HepG2 (cell line): Measurements from ENCODE around the gene MN1. TPM values are rescaled to one million over a fixed set of nuclear protein-coding genes. Genes with fewer than 3 reads are reported as not detected.

Experiments used
- ATAC-seq: fragments of 200-7000 bp; cut with Tn5 transposase; 3 replicates; pipeline ENCODE4 v1.9.1; 2020; ENCODE audit warnings: mild to moderate bottlenecking, moderate library complexity
- BruUV-seq: library from RNA; stranded (reverse); fragments of 400-500 nt; replicated peaks from 2 replicates; lab custom pipeline; 2021; lab: Mats Ljungman, UMichigan
- CTCF ChIA-PET: fragments of 300-600 bp; formaldehyde crosslinking; extraction: SDS; loops from one replicate; lab custom pipeline; 2021; ENCODE audit warnings: low total read pairs, inconsistent platforms, low intra/inter-chr PET ratio; lab: Yijun Ruan, JAX
- POLR2A ChIA-PET: fragments of 350-600 bp; sonication (Branson Sonifier 250); formaldehyde crosslinking; loops from one replicate; lab custom pipeline; 2020; ENCODE audit warnings: antibody characterized with exemption, inconsistent platforms; lab: Yijun Ruan, JAX
- DNase-seq: peaks from one replicate; pipeline ENCODE4 v3.0.0-alpha.2; 2015; ENCODE audit warnings: low spot score
- FAIRE-seq: peaks from 3 replicates; lab custom pipeline; 2011; peaks lifted over from hg19 to GRCh38; lab: Jason Lieb, UNC
- H2AFZ ChIP-seq: one replicate; pipeline ENCODE4 v1.6.1; 2011; ENCODE audit warnings: low read length, inconsistent platforms
- H3K27ac ChIP-seq: fragments of 300-600 bp; 3 replicates; pipeline ENCODE4 v1.8.0; 2011; ENCODE audit warnings: mixed run types, mild to moderate bottlenecking, mixed read lengths, low read length, inconsistent platforms; ENCODE audit not compliant: insufficient read depth; ENCODE audit errors: extremely low read length
- H3K27me3 ChIP-seq, 2 experiments: fragments of 200-600 bp in 1 of 2; 2 replicates in 1 of 2; 3 replicates in 1 of 2; pipeline versions ENCODE4 v1.6.0 to v1.8.0; 2011; ENCODE audit warnings: low read length in 2 of 2, mild to moderate bottlenecking in 2 of 2, moderate library complexity in 2 of 2, inconsistent platforms in 1 of 2; ENCODE audit not compliant: insufficient read depth in 2 of 2, control insufficient read depth in 1 of 2
- H3K36me3 ChIP-seq, 2 experiments: fragments of 200-600 bp in 1 of 2; replicated peaks in 1 of 2; 2 replicates in 1 of 2; 3 replicates in 1 of 2; pipeline versions ENCODE4 v1.5.1 to v1.8.0; 2011; ENCODE audit warnings: low read length in 2 of 2, inconsistent platforms in 1 of 2; ENCODE audit not compliant: insufficient read depth in 2 of 2, control insufficient read depth in 1 of 2
- H3K4me1 ChIP-seq: 2 replicates; pipeline ENCODE4 v1.5.1; 2012; ENCODE audit warnings: low read length, inconsistent platforms; ENCODE audit not compliant: insufficient read depth
- H3K4me2 ChIP-seq: 2 replicates; pipeline ENCODE4 v1.6.0; 2011; ENCODE audit warnings: low read depth, low read length, inconsistent platforms
- H3K4me3 ChIP-seq, 3 experiments: fragments of 200-600 bp in 1 of 3; sonication (generic), shearing (Covaris generic) in 1 of 3; replicated peaks in 1 of 3; 2 replicates each; pipeline ENCODE4 v1.5.1; 2011 to 2016; ENCODE audit warnings: low read length in 3 of 3, inconsistent platforms in 2 of 3, low read depth in 2 of 3, mild to moderate bottlenecking in 2 of 3, control low read depth in 1 of 3, mixed read lengths in 1 of 3; ENCODE audit not compliant: insufficient read depth in 1 of 3
- H3K79me2 ChIP-seq: one replicate; pipeline ENCODE4 v1.6.1; 2011; ENCODE audit warnings: low read length, inconsistent platforms; ENCODE audit not compliant: insufficient read depth
- H3K9ac ChIP-seq: 2 replicates; pipeline ENCODE4 v1.6.0; 2011; ENCODE audit warnings: mild to moderate bottlenecking, low read depth, low read length, inconsistent platforms; ENCODE audit not compliant: insufficient read depth
- H3K9me3 ChIP-seq: 2 replicates; pipeline ENCODE4 v1.5.1; 2012; ENCODE audit warnings: mild to moderate bottlenecking, low read length
- H4K20me1 ChIP-seq: 2 replicates; pipeline ENCODE4 v1.6.0; 2011; ENCODE audit warnings: inconsistent platforms, mild to moderate bottlenecking, low read length, moderate library complexity; ENCODE audit not compliant: insufficient read depth
- ARID3A ChIP-seq: IDR thresholded peaks from 2 replicates; pipeline ENCODE4 v1.6.1; 2012; ENCODE audit warnings: low read depth, low read length, improper control_type of control experiment
- BCL6 ChIP-seq: IDR thresholded peaks from 2 replicates; pipeline ENCODE4 v1.6.1; 2016; ENCODE audit warnings: missing genetic modification reagents, missing compliant biosample characterization
- CBX1 ChIP-seq: IDR thresholded peaks from one replicate; pipeline ENCODE4 v1.6.1; 2016; ENCODE audit warnings: antibody characterized with exemption, low read depth
- DNMT1 ChIP-seq: sonication (generic); formaldehyde crosslinking; IDR thresholded peaks from 2 replicates; pipeline ENCODE4 v1.5.1; 2020; ENCODE audit warnings: mild to moderate bottlenecking, missing genetic modification reagents
- FOXK1 ChIP-seq: sonication (generic); formaldehyde crosslinking; IDR thresholded peaks from 2 replicates; pipeline ENCODE4 v1.4.0; 2020; ENCODE audit warnings: low read depth, missing genetic modification reagents, borderline replicate concordance
- HOMEZ ChIP-seq: IDR thresholded peaks from 2 replicates; pipeline ENCODE4 v1.6.1; 2016; ENCODE audit warnings: low read depth
- MAZ ChIP-seq, 2 experiments: sonication (generic) in 1 of 2; formaldehyde crosslinking in 1 of 2; IDR thresholded peaks; 2 replicates each; pipeline versions ENCODE4 v1.5.0 to v1.6.1; 2012 to 2020; ENCODE audit warnings: low read depth in 2 of 2, mild to moderate bottlenecking in 2 of 2, borderline replicate concordance in 1 of 2, improper control_type of control experiment in 1 of 2, low read length in 1 of 2, missing genetic modification reagents in 1 of 2, moderate library complexity in 1 of 2
- SOX13 ChIP-seq, 3 experiments: fragments of 450-650 bp in 1 of 3; sonication (generic) in 1 of 3; formaldehyde crosslinking in 1 of 3; IDR thresholded peaks in 2 of 3; conservative IDR thresholded peaks in 1 of 3; 2 replicates each; pipeline versions ENCODE4 v1.5.0 to v1.6.1; 2016 to 2020; ENCODE audit warnings: antibody characterized with exemption in 1 of 3, mild to moderate bottlenecking in 1 of 3, missing compliant biosample characterization in 1 of 3, missing genetic modification reagents in 1 of 3, moderate library complexity in 1 of 3
- TOE1 ChIP-seq: sonication (generic); formaldehyde crosslinking; IDR thresholded peaks from 2 replicates; pipeline ENCODE4 v1.4.0; 2020; ENCODE audit warnings: mild to moderate bottlenecking, missing genetic modification reagents
- USF2 ChIP-seq, 2 experiments: sonication (generic) in 1 of 2; formaldehyde crosslinking in 1 of 2; IDR thresholded peaks; 2 replicates each; pipeline versions ENCODE4 v1.5.1 to v1.6.1; 2011 to 2020; ENCODE audit warnings: borderline replicate concordance in 1 of 2, low read depth in 1 of 2, low read length in 1 of 2, mild to moderate bottlenecking in 1 of 2, missing genetic modification reagents in 1 of 2, moderate library complexity in 1 of 2
- ZNF546 ChIP-seq: sonication (generic); formaldehyde crosslinking; conservative IDR thresholded peaks from 2 replicates; pipeline ENCODE4 v1.8.1; 2023; ENCODE audit warnings: mild to moderate bottlenecking, missing genetic modification reagents
- WGBS: methylation state at CpG from one replicate; pipeline ENCODE4 v1.1.6; 2017; ENCODE audit warnings: low lambda C conversion rate; 5-methylcytosine and 5-hydroxymethylcytosine counted together
- in situ Hi-C: cut with HindIII; loops from 2 replicates; pipeline ENCODE4 v1.10.0; 2017; ENCODE audit warnings: low pct_unique_long_range_greater_than_20kb; ENCODE audit not compliant: extremely low pct_ligation_motif_present
- intact Hi-C: fragments of 100-400 bp; cut with micrococcal nuclease; formaldehyde crosslinking; loops from one replicate; pipeline ENCODE4 v1.10.0; 2022; ENCODE audit not compliant: unreplicated experiment
- polyA plus RNA-seq, 8 experiments: library from polyadenylated mRNA; depleted of rRNA in 3 of 8; stranded (reverse) in 7 of 8; unstranded in 1 of 8; fragments of >200 nt; fragmentation: Illumina TruSeq in 4 of 8; extraction: Trizol in 4 of 8; gene quantifications; 2 replicates each; pipeline versions ENCODE4 v1.2.1 to v1.2.3, GENCODE V29; 2011 to 2016; ENCODE audit warnings: low read depth in 4 of 8, missing spikeins in 1 of 8, mixed read lengths in 1 of 8; ENCODE audit not compliant: insufficient read depth in 1 of 8
- total RNA-seq, 5 experiments: library from RNA; depleted of rRNA; stranded (reverse); fragments of >200 nt; fragmentation: Illumina TruSeq; extraction: Trizol; gene quantifications; 2 replicates each; pipeline ENCODE4 v1.2.3, GENCODE V29; 2016; ENCODE audit warnings: low read depth in 1 of 5

The MN1 gene
- total and polyA plus RNA-seq, 2 of the 13 experiments (the other 11 are each of a cell fraction or from before 2014, with no cell fraction given), result 0.01 TPM; not detected in 1

- TF ChIP-seq ARID3A (no peak), HOMEZ (CRISPR knock-in tag) (no peak), ZNF546 (CRISPR knock-in tag) (no peak), CBX1 (no peak), DNMT1 (CRISPR knock-in tag) (no peak), USF2 (IDR thresholded peaks at IDR 0.05; ENCODE audit: low read depth, low read length) (no peak), USF2 (CRISPR knock-in tag; IDR thresholded peaks at IDR 0.05; ENCODE audit: borderline replicate concordance) (no peak), TOE1 (CRISPR knock-in tag) (no peak)
- TF ChIP-seq, all 625 proteins: peak for 0
These were observed 69.2 kb downstream of the MN1 start (continued) for GRCh38 chr22:27732391-27732790.

- DNase-seq (no peak), FAIRE-seq (no peak), ATAC-seq (no peak)
- Histone ChIP-seq H3K36me3 (no peaks in the 10 kb centered on the region), H4K20me1 (no peaks in the 10 kb centered on the region), H3K4me1 (no peaks in the 10 kb centered on the region), H3K27me3 (peaks cover 0 to 13% of the 10 kb centered on the region in 2 experiments; a peak in 4 of 5 replicates), H3K9ac (no peak overlapping the region), H2AFZ (no peak overlapping the region), H3K4me3 (no peak overlapping the region), H3K4me2 (no peak overlapping the region), H3K9me3 (no peaks in the 10 kb centered on the region), H3K79me2 (no peaks in the 10 kb centered on the region), H3K27ac (no peak overlapping the region)
- 100% methylated on average over 1 of the region's 3 CpGs for WGBS
- in situ Hi-C loops, result no loop called here
- no TSS peak for BruUV-seq
- ChIA-PET POLR2A (no interaction called here), CTCF (no interaction called here)
- intact Hi-C loops, result no loop called here
- TF ChIP-seq BCL6 (CRISPR knock-in tag) (no peak), MAZ (IDR thresholded peaks at IDR 0.05; ENCODE audit: borderline replicate concordance, low read depth, low read length) (no peak), MAZ (CRISPR knock-in tag; IDR thresholded peaks at IDR 0.05; ENCODE audit: low read depth) (no peak), SOX13 (IDR thresholded peaks at IDR 0.05) (no peak), SOX13 (CRISPR knock-in tag; conservative IDR thresholded peaks at IDR 0.05 in 1 of 2, IDR thresholded peaks at IDR 0.05 in 1 of 2) (no peak), FOXK1 (CRISPR knock-in tag) (no peak)
These were observed 69.9 kb downstream of the MN1 start for GRCh38 chr22:27731621-27732020.
